Germinal center (tissue), 1 donor: ENCODE results near the gene PFDN4.

Experiments used
- DNase-seq: peaks from one replicate; pipeline ENCODE4 v3.0.0; 2012; ENCODE audit warnings: mixed read lengths, low spot score

PFDN4 gene

DNA sequence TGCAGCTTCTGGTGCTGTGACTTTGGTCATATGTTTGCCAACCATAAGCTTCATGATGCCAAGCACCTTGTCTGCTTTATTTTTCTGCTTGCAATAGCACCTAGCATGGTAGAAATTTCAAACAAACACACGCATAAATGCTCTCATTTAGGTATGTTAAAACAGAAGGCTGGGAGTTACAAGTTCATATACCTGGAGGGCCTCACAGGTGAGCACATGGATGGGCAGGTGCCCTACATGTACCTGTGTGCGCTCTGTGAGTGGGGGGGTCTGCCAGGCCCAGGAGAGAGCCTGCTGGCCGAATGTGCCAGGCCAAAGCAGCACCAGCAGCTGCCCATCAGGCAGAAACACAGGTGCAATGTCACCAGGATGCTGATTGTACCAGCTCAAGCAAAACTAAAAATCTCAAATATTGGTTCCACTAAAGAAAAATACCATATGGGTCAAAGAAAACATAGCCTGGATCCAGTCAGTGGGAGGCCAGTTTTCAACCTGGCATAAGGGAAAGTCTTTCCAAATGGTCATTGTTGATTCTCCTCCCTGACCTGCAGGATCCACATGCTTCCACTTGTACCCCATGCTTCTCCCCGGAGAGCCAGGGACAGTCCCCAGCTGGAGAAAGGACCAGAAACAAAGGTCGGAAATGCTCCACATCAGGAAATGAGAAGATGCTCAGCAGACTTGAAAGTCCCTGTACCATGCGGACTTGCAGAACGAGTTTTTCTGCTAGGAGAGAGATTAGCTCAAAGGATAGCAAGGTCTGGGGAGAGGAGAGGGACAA lies 7.2 kb upstream of the PFDN4 start:
- no peak for DNase-seq

DNA sequence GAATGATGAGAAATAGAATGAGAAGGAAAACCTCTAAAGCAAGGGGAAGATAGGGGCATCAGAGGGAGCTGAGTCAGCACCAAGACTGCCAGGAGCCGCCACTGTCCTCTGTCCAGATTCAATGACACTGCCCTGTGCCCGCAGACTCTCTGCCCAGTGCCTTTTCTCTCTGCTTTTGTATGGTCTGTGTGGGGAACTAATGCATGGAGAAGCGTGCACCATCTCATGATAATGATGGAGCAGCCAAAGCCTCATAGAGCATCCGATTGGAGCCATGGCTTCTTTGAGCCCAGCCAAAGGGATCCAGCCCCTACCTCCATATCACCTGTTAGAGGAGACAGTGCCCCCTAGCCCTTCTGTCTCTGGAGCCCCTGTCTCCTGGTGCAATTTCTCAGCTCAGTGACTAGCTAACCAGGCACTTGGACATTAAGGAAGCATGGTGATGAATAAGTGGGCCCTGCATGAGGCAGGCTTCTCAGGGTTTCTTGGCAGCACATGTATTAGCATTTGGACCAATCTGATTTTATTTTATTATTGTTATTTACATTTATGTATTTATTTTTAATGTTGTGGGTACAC lies 6.5 kb upstream of the PFDN4 start:
- no peak for DNase-seq

DNA sequence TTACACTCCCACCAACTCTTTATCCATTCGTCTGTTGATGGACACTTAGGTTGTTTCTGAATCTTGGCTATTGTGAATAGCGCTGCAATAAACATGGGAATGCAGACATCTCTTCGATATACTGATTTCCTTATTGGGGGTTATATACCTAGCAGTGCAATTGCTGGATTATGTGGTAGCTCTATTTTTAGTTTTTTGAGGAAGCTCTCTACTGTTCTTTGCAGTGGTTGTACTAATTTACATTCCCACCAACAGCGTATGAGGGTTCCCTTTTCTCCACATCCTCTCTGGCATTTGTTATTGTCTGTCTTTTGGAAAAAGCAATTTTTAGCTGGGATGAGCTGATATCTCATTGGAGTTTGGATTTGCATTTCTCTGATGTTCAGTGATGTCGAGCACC lies 4.6 kb upstream of the PFDN4 start:
- DNase-seq: no peak

DNA sequence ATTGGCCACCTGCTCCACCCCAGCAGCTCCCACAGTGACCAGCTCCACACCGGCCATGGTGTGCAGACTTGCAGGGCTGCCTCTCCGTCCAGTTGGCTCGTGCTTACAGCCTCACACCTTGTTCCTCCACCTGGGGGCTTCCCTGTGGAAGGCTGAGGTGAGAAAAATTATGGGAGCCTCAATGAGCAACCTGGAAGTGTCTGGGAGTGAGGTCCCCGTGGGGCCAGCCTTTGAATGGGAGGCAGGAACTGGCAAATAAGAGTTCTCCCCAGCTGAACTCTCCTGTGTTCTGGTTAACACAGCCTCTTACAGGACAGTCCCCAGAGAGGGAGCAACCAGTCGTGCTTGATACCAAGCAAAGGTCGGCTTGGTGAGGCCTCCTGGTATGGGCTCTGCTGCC lies 3.8 kb upstream of the PFDN4 start:
- DNase-seq: no peak

DNA sequence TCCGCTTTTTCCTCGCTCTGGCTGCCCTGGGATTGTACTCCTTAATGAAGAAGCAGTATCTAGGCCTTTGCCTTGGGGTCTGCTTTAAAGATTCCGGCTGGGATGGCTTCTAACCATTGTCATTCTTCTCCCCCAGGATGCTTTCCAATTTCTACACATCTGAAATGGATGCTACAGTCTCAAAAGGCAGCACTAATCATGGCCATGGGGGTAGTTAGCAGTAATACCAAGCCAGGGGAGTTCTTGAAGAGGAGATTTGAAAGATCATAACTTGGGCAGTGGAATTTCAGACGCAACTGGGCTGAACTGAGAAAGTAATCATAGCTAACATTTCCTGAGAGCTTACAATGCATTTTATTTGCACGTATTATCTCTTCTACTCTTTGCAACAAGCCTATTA lies 3.4 kb upstream of the PFDN4 start:
- no peak for DNase-seq

DNA sequence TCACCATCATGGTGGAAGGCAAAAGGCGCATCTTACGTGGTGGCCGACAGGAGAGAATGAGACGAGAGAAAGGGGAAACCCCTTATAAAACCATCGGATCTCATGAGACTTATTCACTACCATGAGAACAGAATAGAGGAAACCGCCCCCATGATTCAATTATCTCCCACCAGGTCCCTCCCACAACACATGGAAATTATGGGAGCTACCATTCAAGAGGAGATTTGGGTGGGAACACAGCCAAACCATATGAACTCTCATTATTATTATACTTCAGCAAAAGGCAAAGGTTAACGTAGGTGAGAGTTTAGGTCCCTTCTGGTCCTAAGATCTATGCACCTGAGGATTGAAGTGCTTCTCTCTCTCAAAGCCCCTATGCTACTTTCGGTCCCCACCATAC lies 2.4 kb upstream of the PFDN4 start:
- no peak for DNase-seq

DNA sequence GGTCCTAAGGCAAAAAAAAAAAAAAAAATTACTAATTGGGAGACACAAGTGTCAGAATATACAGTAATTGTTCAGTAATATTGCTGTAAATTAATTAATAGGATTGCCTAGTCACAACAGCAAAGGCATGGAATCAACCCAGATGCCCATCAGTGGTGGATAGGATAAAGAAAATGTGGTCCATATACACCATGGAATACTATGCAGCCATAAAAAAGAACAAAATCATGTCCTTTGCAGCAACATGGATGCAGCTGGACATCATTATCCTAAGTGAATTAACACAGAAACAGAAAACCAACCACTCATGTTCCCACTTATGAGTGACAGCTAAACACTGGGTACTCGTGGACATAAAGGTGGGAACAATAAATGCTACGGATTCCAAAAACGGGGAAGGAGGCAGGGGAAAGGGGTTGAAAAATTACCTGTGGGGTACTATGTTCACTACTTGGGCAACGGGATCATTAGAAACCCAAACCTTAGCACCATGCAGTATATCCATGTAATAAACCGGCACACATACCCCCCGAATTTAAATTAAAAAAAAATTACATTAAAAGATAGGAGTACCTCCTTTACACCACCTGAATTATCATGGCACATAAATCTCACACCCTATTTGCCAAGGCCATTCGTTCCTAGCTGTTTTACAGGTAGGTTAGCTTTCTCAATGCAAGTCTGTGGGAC lies 689 bp upstream of the PFDN4 start:
- no peak for DNase-seq

DNA sequence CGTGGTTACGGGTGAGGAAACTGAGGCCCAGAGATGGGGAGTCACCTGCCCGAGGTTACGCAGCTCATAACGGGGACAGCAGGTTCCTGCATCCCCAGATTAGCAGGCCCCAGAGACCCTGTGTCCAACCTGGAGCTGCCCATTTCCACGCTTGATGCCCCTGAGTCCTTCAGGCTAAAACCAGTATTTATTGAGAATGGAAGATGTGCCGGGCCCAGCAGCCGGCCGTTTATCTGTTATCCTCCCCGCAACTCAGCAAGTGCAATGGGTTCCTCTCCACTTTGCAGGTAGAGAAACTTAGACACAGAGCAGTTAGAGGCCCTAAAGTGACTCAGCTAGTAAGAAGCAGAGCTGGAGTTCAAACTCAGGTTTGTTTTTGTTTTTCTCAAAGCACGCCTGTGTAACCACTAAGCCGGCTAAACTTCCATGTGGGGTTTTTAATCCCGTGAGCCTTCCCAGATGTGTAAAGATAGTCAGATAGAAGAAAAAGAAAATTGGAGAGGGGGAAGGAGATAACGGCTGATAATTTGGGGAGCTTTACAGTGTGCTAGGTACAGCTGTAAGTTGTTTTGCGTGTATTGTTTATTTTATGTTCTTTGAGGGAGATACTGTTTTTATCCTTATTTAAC lies 775 bp downstream of the PFDN4 start:
- no peak for DNase-seq

DNA sequence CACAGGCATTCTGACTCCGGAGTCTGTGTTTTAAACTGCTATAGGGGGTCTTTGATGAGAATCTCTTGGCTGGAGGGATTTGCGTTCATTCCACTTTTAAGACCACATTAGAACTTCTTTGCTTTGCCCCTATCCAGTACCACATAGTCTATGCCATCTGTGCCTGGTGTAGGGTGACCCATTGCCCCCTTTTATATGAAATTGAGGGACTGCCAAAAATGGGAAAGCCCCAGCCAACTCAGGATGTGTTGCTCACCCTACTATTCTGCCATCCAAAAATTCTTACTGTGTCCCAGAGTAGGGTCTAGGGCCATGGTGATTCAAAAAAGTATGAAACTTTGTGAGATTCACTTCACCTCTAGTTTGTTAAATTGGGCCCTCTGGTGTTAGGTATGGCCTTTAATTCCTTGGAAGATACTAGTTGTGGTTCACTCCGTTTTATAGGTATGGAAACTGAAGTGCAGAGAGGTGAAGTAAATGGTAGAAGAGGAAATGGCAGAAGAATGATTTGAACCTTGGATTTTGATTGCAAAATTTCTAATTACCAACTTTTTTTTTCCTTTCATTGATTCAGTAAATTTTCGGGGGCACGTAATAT lies 1.4 kb downstream of the PFDN4 start:
- no peak for DNase-seq

DNA sequence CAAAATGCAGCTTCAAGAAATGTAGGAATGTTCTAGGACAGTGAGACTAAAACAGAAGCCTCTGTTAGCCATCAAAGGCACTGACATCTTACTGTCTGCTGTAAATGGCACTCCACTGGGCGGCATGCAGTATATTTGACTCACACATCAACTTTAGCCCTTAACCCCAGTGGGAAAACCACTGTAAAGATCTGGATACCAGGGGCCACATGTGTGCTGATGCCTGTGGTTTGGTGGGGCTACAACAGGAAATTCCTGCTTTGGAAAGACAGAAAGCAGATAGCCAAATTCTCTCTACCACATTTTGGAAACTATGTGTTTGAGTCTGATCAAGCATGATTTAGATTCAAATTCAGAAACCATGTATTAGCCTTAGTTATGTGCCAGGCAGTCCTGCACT lies 4.3 kb downstream of the PFDN4 start:
- DNase-seq: no peak

DNA sequence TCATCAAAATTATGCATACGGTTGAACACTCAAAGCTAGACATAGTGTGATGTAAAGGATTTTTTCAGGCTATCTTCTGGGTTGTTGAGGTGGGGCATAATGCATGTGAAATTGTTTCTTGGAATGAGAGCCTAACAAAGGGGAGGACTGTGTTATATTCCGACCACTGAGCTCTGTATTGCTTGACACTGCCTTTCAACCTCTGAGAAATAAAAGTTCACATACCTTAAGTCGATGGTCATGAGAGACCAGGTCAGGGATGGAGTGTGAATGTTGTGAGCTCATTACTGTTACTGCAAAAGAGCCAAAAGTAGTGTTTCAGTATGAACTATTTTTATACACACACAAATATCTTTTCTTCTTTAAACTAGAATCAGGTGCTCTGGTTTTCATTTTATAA lies 5.0 kb downstream of the PFDN4 start:
- no peak for DNase-seq

DNA sequence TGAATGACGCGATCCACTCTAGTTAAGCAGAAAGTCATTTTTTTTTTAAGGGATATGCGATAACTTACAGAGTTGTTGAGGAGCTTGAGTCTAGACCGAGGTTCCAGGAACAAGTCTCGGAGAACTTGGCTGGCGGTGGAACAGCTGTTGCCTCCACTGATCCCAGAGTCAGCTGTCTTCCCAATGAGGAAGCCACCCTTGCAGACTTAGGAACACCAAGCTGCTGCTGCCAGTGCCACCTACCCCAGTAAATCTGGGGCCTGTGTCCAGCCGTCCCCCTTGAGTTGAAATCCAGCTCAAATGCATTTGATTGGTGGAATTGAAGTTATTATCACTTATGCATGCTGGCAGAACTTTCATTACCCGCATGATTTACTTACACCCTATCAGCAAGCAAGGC lies 6.7 kb downstream of the PFDN4 start:
- no peak for DNase-seq

DNA sequence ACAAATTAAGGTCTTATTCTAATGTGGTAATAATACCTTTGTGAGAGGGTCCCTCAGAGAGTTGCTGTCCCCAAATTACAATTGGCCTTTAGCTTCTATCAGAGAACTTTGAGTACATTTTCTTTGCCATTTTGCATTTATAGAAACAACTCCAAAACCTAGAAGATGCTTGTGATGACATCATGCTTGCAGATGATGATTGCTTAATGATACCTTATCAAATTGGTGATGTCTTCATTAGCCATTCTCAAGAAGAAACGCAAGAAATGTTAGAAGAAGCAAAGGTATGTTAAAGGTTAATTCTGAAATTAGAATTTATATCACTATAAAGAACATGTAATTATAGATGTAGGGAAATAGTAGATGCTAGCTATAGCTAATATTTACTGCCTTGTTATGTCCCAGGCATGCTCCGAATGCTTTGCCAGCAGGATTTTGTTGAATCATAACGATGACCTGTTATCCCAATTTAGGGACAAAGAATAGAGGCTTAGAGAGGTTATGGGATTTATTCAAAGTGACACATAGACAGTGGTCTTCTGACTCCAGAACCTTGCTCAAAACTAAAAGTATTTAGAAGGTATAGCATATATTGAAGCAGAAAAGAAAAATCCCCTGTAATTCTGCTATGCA lies 7.4 kb downstream of the PFDN4 start:
- DNase-seq: no peak

DNA sequence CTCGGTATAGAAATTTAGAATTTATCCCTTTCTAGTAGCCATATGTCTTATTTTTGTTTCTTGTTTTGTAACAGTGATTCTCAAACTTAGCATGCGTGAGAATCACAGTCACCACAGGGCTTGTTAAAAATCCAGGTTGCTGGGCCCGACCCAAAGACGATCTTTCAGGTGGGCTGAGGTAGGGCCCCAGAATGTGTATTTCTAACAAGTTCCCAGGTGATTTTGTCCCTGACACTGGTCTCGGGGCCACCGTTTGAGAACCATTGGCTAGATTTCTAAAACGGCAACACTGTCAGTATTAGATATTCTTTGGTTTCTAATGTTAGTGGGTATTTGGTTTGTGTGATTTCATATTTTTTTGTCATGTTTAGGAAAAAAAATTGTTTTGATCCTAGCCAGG lies 9.9 kb downstream of the PFDN4 start:
- no peak for DNase-seq

DNA sequence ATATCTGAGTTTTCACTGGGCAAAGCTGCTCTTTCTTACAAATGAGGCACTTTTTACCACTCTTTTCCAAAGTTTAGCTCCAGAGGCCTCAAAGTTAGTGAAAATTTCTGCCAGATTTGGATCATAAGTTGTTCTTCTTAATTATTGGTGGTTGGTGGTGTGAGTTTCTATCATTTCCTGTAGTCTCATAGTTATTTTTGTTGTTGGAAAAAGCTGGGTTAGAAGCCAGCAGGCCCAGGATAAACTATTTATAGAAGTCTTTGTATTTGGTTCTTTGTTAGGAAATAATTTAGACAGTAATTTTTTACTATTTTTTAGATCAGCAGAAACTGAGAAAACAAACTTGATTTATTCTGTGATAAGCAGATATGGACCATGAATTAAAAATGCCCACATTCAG lies 10.6 kb downstream of the PFDN4 start:
- no peak for DNase-seq

DNA sequence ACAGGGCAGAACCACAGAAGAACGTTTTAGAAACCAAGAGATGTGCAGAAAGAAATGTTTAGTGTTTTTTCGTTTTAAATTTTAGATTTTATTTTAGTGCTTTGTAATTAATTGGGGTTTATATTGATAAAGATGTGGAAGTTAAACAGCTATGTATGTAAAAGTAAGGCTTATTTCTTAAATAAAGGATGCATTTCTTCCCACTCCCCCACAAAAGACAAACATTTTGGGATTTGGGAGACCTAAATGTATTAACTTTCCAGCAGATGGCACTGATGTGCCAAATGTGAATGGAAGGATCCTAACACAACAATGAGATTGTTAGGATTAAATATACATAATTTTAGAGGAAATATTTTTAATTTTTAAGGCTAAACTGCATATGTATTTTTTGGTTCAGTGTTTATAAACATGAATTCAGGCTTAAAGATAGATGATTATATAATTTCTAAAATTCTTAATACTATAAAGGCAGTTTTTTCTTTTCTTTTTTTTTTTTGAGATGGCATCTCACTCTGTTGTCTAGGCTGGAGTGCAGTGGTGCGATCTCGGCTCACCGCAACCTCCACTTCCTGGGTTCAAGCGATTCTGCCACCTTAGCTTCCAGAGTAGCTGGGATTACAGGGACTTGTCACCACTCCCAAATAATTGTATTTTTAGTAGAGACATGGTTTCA lies 12.0 kb downstream of the PFDN4 start:
- DNase-seq: no peak

DNA sequence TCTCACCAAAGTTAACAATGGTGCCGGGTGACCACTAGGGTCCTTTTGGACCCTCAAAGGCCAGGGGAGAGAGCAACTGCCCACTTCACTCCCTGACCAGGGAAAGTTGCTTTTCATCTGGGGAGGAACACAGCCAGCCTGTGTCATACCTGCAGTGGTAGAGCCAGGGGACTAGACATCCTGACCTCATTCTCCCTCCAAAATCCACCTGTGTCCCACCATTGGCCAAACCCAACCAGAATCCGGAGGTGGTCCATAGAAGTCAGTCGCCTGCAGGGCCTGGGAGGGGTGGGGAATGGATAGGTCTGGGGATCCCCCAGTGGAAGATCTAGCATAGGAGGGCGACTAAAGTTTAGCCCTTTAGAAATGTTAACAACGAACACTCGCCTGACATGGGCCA lies 12.8 kb downstream of the PFDN4 start:
- DNase-seq: no peak

DNA sequence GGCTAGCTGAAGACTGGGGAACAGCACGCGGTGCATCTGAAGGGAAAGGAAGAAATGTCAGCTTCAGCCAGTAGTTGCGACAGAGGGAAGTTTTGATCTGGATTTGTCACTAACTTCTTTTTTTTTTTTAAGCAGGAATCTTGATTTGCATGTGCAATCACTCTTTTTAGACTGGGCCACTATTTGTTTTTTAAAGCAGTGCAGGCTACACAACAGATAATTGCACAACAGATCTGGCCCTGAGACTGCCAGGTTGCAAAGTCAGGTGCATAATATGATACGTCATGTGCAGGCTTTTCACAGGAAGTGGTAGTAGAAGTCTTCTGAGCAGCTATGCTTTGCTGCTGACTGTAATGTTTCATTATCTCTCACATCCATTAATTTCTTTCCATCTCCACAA lies 13.5 kb downstream of the PFDN4 start:
- no peak for DNase-seq

DNA sequence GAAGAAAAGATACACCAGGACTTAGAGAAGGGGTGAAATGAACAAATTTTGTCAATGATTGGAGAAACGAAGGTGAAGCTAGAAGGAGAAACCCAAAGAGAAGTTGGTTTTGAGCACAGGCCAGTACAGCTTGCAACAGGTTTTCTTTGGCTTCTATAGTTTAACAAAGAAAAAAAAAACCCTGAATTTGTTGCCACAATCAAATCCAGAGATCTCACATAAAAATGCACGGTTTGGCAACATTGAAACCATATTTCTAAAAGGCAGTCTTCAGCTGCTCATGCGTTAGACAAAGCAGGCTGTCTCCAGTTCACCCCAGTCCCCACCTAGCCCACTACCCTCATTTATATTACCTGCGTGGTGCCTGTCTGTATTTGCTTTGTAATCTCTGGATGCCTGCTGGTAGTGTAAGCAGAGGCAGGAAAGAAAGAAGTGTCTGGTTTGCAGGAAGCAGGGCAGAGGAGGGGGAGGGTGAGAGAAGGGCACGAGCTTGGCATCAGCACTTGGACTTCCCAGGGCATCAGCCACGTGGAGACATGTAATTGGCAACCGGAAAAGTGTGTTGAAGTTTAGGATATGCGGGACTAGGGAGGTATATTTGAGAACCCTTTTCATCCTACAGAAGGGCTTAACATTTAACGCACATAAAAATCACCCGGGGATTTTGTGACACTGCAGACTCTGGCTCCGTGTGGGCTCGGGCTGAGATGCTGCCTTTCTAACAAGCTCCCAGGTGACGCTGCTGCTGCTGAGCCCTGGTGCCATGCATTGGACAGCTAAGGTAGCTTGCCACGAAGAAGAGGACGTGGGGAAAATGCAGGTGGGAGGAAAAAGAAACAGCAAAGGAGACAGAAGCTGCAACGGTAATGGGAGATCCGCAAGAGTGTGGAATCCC lies 14.4 kb downstream of the PFDN4 start:
- no peak for DNase-seq

DNA sequence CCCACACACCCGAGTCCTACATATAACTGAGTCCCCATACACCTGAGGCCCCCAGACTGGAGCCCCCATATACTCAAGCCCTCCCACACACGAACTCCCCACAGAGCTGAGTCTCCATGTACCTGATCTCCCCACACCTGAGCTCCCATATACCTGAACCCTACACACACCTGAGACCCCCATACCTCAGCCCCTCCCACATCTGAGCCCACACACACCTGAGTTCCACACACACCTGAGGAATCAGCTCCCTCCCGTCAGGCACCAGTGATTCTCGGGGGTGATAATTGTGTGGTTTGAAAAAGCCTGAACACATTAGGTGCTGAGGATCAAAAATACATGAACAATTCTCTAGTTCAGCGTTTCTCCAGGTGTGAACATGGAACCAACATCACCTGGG lies 15.4 kb downstream of the PFDN4 start:
- DNase-seq: no peak

DNA sequence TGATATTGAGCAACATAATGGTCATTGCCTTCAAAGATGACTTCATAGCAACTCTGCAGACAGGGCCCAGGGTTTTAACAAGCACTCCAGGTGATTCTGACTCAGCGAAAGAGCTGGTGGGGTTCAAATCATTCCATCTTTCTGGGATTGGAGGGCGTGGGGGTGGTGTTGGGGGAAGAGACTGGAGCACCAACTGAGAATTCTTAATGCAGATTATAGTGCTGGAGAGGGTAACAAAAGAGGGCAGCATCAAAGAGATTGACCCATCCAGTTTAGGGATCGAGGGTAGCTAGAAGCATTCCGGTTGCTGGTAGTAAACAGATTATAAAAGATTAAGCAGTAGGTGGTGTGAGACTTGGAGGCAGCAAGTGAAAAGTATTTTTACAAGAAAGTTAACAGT lies 15.9 kb downstream of the PFDN4 start:
- no peak for DNase-seq
